GOT3 (cell line): ENCODE data around the gene NUP62.
A peak's percentile ranks its signal among the peaks of the same experiment; 100 is the strongest.
"Not testable (repeated sequence)": the region's sequence is repeated elsewhere in the genome, so short reads cannot be mapped to it uniquely, and the experiment has no call there.

Source experiments
- DNase-seq: peaks from one replicate; lab custom pipeline; 2025; ENCODE audit warnings: mixed read lengths; lab: John Stamatoyannopoulos, UW

The NUP62 gene, protein sequence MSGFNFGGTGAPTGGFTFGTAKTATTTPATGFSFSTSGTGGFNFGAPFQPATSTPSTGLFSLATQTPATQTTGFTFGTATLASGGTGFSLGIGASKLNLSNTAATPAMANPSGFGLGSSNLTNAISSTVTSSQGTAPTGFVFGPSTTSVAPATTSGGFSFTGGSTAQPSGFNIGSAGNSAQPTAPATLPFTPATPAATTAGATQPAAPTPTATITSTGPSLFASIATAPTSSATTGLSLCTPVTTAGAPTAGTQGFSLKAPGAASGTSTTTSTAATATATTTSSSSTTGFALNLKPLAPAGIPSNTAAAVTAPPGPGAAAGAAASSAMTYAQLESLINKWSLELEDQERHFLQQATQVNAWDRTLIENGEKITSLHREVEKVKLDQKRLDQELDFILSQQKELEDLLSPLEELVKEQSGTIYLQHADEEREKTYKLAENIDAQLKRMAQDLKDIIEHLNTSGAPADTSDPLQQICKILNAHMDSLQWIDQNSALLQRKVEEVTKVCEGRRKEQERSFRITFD

DNA sequence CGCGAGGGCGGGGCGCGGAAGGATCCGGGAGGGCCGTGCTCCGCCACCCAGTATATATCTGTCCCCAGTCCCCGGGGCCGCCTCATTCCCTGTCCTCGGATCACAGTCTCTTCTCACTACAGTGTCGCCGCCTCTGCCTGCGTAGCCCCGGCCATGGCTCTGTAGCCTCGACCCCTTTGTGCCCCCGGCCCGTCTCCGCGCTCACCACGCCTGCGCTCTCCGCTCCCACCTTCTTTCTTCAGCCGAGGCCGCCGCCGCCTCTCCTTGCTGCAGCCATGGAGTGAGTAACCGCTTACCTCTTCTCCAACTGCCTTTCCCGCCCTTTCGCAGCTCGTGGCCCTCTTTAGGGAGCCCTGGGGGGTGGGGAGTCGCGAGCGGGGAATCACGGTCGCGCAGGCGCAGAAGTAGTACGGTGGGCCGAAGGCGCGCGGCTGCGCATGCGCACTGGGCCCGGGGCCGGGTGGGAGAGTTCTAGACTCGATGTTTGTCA, at the start of gene NUP62, which contains the start of gene ATF5:
Gene NUP62, minus strand, starts transcription at position 384 of the 490 bp plus-strand sequence. CDS start 19,697 bp downstream, outside the sequence.
Gene ATF5, plus strand, starts transcription at position 85 of the 490 bp plus-strand sequence. CDS start 1,646 bp downstream, outside the sequence.
- DNase-seq, result peak; percentile 69

DNA sequence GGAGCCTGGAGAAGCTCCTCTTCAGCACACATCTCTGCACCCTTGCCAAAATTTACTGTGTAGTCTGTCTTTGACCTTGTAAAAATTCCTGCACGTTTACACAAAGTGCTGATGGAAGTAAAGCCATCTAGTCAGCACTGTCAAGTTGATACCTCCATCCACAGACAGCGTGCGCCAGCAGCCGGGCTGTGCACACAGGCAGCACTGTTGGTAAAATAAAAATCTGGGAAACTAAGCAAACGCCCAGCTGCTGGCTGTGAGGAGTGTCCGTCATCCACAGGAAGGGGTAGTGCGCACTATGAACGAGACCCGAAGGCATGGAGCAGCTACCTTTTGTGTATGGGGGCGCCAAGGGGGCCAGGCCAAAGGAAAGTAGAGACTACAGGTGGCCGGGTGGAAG, 49.0 kb upstream of the NUP62 start:
- no peak for DNase-seq

DNA sequence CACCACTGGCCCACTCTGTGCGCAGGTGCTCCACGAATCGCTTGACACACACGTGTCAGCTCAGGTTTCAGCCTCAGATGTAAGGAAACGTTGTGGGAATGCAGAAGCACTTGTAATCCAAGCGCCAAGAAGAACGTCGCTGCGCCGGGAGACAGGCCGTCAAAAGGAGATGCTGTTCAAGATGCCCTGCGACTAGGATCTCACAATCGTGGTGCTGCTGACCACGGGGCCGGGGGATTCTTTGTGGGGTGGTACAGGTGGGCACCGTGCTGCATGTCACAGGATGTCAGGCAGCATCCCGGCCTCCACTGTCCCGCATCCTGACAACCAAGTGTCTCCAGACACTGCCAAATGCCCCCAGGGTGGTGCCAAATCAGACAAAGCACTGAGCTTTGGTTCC, 48.6 kb upstream of the NUP62 start:
- no peak for DNase-seq

DNA sequence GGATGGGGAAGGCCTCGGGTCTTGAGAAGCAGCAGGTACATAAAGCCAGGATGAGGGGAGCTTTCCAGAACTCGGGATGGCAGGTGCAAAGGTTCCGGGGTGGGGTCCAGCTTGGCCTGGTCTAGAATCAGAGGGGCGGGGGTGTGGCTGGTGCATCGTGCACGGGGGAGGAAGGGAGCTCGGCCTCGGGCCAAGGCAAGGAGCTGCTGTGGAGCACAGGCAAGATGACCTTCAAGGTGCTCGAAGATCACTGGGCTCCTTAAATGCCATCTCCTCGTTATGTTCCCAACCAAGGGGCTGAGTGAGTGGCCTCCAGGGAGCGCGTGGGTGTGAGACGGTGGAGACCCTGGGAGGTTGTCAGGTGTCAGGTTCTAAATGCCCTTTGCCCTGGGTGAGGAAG, 47.8 kb upstream of the NUP62 start:
- no peak for DNase-seq

DNA sequence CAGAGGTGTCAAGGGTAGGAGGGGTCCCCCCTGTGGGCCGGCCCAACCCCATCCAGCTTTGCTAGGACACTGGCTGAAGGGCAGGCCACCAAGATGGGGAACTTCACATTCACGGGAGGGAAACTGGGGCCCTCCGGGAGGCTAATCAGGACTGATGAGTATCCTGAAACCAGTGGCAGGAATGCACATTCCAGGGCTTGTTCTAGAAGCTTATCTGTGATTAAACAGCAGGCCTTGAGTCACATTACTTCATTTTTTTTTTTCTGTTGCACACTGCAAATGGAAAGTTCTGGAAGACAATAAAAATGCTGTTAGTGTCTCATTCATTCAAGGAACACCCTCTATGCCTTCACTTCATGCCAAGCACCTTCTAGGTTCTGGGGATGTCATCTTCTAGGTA, 47.2 kb upstream of the NUP62 start:
- no peak for DNase-seq

DNA sequence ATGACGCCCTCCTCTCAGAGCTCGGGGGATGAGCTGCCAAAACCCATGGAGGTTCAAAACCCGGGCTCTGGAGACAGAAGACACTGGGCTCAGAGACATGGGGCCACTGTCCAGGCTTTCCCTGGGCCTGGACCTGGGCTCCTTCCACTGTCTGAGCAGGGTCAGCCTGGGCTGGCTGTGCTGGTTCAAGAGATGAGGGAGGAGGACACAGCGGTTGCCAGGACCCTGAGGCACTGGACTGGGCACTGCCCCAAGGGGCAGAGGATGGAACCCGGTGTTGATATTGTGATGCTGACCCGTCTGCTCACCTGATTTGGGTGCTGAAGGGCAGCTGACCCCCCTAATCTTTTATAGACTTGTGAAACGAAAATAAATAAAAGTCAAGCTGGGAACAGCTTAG, 45.7 kb upstream of the NUP62 start:
- DNase-seq, result no peak

DNA sequence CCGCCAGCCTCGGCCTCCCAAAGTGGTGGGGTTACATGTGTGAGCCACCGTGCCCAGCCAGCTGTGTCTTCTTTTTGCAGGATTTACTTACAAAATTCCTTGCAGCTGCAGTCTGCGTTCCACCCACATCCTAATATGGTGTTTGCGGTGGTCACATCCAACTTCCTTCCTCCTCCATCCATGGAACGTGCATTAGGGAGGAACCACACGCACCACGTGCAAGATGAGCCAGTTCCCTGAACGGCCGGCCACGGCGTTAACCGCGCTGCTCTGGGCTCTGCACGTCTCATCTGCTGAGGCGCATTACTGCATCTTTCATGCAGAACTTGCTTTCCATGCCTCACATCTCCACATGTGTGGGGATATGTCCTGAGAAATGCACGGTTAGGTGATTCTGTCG, 44.7 kb upstream of the NUP62 start:
- no peak for DNase-seq

DNA sequence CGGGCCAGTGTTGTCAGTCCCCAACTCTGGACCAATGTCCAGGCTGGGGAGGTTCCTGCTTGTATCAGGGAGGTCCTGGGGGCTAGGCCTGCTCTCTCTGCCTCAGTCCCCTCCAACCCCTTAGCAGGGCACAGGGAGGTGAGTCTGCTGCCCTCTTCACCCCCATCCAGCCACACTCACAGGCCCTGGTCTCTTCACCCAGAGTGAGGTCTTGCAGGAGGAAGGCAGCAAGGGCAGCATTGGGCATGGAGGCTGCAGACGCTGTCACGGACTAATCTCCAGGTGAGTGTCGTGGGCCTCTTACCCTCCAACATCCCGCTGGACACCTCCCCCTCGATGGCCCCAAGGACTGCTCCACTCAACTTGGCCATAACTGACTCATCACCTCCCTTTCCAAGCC, 43.5 kb upstream of the NUP62 start:
- no peak for DNase-seq

DNA sequence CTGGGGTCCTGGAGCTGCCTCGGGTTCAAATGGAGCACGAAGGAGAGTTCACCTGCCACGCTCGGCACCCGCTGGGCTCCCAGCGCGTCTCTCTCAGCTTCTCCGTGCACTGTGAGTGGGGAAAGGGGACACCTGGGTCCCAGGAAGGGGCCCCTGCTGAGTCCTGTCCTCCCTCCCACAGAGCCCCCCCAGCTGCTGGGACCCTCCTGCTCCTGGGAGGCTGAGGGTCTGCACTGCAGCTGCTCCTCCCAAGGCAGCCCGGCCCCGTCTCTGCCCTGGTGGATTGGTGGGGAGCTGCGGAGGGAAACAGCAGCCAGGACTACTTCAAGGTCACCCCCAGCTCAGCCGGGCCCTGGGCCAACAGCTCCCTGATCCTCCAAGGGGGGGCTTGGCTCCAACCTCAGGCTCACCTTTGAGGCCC, 42.7 kb upstream of the NUP62 start:
- DNase-seq, result no peak

DNA sequence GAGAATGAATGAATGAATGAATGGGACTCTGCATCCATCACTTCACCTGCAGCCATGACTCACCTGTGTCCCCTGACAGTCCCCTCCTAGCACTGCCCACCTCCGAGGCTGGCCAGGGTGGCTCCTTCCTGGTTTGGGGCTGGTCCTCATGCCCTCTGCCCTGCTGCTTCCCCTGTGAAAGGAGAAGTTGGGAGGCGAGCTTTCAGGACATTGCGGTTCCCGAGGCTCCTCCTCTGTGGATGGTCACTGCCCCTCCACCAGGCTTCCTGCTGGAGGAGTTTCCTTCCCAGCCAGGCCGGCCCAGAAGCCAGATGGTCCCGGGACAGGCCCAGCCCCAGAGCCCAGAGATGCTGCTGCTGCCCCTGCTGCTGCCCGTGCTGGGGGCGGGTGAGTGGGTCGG, 40.1 kb upstream of the NUP62 start:
- DNase-seq, result not testable (repeated sequence)

DNA sequence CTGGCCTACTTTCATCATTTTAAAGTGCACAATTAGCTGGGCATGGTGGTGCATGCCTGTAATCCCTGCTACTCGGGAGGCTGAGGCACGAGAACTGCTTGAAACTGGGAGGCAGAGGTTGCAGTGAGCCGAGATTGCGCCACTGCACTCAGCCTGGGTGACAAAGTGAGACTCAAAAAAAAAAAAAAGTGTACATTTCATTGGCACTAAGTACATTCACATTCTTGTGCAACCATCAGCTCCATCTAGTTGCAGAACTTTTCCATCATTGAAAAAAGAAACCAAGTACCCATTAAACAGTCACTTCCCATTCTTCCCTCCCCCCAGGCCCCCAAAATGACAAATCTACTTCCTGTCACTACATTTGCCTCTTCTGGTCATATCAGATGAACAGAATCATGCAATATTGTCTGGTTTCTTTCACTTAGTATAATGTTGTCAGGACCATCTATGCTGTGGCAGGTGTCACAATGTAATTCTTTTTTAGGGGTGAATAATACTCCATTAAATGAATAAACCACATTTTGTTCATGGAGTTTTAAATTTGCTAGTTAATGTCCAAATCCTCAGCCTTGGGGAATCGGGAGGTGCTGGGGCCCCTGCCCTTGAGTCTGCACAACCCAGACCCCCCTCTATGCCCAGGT, 39.1 kb upstream of the NUP62 start:
- DNase-seq, result no peak

DNA sequence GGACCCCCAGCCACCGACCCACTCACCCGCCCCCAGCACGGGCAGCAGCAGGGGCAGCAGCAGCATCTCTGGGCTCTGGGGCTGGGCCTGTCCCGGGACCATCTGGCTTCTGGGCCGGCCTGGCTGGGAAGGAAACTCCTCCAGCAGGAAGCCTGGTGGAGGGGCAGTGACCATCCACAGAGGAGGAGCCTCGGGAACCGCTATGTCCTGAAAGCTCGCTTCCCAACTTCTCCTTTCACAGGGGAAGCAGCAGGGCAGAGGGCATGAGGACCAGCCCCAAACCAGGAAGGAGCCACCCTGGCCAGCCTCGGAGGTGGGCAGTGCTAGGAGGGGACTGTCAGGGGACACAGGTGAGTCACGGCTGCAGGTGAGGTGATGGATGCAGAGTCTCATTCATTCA, 31.7 kb upstream of the NUP62 start, which contains the start of gene SIGLEC11:
Gene SIGLEC11, minus strand, starts transcription at position 193 of the 400 bp plus-strand sequence. Its CDS starts 91 bp downstream, at position 102.
- DNase-seq, result not testable (repeated sequence)

DNA sequence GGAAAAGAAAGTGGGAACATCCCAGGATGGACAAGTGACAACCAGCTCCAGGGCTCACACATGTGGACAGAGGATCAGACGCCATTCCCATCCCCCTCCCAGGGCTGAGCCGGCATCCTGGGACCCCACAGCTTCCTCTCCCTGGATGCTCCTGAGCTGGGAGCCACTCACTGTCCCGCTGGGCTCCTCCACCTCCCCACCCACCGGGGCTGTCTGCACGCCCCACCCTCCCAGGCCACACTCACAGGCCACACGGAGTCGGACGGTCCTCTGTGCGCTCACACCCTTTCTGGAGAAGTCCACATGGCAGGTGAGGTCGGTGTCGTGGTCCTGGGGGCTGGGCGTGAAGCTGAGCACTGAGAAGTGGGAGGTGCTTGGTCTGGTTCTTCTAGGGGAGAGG, 30.6 kb upstream of the NUP62 start:
- not testable (repeated sequence) for DNase-seq

DNA sequence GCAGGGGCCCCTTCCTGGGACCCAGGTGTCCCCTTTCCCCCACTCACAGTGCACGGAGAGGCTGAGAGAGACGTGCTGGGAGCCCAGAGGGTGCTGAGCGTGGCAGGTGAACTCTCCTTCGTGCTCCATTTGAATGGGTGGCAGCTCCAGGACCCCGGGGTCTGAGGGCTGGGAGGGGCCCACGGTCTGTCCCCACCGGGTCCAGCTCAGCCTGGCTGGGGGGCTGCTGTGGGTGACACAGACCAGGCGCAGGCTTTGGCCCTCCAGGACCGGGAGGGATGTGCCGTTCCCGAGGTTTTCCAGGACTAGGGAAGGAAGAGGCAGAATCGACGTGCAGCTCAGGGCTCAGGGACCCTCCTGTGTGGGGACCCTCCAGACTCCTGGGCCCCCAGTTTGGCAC, 29.3 kb upstream of the NUP62 start:
- DNase-seq, result not testable (repeated sequence)

DNA sequence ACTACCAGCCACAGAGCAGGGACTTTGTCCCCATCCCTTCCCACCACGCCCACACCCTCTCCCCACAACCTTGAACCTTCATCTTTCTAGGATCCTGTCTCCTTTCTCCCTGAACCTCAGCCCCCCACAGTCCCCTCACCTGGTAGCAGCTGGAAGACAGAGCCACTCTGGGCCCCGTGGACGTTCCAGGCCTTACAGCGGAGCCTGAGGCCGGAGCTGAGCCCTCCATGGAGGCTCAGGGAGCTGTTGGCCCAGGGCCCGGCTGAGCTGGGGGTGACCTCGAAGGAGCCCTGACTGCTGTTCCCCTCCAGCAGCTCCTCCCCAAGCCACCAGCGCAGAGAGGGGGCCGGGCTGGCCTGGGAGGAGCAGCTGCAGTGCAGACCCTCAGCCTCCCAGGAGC, 28.8 kb upstream of the NUP62 start:
- DNase-seq, result not testable (repeated sequence)

DNA sequence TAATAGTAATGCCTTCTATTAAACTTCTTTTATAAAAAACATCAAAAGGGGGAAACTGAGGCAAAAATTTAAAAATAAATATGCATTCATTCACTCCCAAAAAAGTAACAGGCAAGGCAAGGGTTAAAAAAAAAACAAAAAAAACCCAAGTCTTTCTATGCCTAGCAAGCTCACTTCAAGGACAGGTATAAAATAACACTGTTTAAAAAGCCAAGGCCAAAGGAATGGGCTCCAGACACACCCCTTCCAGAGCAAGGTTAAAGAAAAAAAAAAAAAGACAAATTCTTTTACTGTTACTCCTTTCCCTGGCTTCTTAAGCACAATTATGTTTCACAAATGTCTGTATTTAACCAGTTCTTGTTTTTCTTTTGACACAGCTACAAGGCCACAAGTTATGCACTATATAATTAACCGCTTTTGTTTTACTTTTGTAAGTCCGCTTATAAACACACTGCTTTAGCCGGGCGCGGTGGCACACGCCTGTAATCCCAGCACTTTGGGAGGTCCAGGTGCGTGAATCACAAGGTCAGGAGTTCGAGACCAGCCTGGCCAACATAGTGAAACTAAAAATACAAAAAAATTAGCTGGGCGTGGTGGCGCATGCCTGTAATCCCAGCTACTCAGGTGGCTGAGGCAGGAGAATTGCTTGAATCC, 28.1 kb upstream of the NUP62 start:
- DNase-seq, result no peak

DNA sequence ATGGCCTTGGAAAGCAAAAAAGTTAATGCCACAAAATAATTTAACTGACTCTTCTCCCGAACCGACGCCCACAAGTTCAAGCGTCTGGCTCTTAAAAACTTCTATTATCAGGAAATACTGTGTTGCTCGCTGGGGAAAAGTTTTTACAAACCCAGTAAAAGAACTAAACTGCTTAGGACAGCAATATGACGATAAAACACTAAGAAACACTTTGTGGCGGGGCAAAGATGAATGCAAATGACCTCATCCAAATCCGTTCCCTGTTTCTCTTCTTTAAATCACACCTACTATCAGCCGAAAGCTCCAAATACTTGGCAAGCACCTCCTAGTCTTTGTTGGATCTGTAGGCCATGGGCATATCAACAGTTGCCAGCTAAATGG, 26.8 kb upstream of the NUP62 start:
- DNase-seq, result no peak

DNA sequence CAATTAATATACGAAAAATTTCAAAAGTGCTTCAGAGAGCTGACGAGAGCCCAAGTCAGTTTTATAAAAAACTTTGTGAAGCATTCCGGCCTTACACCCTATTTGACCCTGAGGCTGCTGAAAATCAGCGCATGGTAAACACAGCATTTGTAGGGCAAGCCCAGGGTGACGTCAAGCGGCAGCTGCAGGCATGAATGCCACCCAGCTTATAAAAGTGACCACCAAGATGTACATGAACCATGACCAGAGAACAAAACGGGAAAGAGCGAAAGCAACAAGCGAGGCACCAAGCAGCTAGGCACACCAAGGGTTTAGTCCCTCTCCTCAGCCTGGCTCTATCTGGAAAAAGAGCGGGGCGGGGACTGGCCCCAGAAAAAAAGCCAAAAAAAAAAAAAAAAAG, 25.6 kb upstream of the NUP62 start:
- no peak for DNase-seq

DNA sequence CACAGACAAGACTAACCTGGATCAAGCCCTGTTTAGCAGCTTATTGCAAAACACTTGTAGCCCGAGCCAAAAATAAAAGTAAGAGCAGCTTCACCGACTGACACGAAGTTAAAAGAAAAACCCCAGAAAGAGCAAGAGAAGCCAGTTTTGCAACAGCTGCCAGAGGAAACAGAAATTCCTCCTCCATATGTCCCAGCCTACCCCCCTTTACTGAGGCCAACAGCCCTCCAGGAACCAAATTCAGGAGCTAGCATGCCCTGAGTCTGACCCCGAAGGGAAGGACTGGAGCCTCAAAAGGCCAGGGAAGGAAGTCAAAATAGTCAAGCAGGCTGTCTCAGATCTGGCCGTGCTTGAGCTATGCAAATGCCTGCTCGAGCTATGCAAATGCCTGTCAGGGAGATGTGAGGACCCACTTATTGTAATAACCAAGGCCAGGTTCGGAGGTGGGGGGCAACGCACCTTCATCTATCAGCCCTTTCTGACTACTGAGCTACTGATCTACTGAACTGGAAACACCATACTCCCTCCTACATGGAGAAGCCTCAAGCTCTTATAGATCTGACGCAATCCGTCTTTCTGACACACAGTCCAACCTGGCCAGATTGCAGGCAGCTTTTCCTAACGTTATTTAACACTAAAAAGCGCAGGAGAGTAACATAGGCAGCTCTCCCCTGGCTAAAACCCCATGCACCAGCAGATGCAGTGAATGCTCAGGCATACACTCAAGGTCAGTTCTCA, 25.0 kb upstream of the NUP62 start:
- DNase-seq, result no peak

DNA sequence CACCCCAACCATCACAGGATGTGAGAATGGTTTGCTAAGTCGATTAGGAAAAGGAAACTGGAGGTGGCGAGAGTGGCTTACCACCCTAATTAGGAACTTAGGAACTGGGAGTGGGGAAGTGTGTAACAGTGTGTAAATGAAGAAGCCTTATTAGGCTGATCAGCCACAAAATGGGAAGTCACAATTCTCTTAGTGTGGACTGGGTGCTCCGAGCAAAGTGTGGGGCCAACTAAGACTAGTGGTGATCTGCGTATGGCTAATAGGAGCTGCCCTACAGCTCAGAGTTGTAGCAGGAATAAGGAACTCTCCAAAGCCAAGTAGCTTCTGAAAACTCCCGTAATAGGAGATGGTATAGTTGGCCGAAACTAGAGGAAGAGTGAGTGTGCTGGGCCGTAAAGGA, 24.1 kb upstream of the NUP62 start:
- DNase-seq, result no peak

DNA sequence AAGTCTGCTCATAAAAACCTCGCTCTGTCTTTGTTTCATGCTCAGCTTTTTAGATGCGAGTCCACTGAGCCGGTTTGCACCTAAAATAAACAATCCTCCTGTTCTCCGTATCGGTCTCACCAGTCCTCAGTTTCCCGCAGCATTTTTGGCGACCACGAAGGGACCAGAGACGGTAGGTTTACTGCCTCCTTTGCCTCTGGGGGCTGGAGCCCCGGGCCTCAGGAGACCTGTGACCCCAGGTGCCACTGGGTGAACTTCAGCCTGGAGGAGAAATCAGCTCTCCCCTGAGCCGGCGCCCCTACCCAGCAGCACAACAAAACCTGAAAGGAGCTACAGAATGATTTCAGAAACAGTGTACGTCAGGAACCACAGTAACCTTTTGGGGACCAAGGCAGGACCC, 23.6 kb upstream of the NUP62 start:
- no peak for DNase-seq

DNA sequence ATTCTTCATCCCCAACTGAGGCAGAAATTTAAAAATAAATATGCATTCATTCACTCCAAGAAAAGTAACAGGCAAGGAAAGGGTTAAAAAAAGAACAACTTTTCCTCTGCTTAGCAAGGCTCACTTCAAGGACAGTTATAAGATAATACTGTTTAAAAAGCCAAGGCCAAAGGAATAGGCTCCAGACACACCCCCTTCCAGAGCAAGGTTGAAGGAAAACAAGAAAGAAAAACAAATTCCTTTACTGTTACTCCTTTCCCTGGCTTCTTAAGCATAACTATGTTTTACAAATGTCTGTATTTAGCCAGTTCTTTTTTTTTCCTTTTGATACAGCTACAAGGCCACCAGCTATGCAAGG, 23.2 kb upstream of the NUP62 start:
- DNase-seq, result no peak
